Liver (tissue), 3 donors: ENCODE data around the gene APP.

ENCODE experiments used
- ATF3 ChIP-seq: IDR thresholded peaks from 2 replicates; pipeline ENCODE4 v1.6.1; 2016; ENCODE audit warnings: antibody characterized with exemption
- CTCF ChIP-seq: fragments of 150-350 bp; IDR thresholded peaks from 2 replicates; pipeline ENCODE4 v1.5.1; 2017; ENCODE audit warnings: improper control_type of control experiment, low read depth, low read length; ENCODE audit not compliant: missing input control
- EGR1 ChIP-seq, 2 donors: IDR thresholded peaks; 2 replicates each; pipeline ENCODE4 v1.6.1; 2016 to 2018; ENCODE audit warnings: antibody characterized with exemption in 2 of 2, low read depth in 2 of 2
- FOXA1 ChIP-seq: IDR thresholded peaks from 2 replicates; pipeline ENCODE4 v1.6.1; 2016; ENCODE audit warnings: antibody characterized with exemption
- GABPA ChIP-seq, 2 donors: IDR thresholded peaks in 1 of 2; conservative IDR thresholded peaks in 1 of 2; 2 replicates each; pipeline ENCODE4 v1.6.1; 2016; ENCODE audit warnings: antibody characterized with exemption in 2 of 2, mild to moderate bottlenecking in 1 of 2, moderate library complexity in 1 of 2
- JUND ChIP-seq, 2 donors: IDR thresholded peaks; 2 replicates each; pipeline ENCODE4 v1.6.1; 2016; ENCODE audit warnings: antibody characterized with exemption in 2 of 2
- MAX ChIP-seq: IDR thresholded peaks from 2 replicates; pipeline ENCODE4 v1.6.1; 2016; ENCODE audit warnings: antibody characterized with exemption
- RAD21 ChIP-seq, 2 donors: IDR thresholded peaks; 2 replicates each; pipeline ENCODE4 v1.6.1; 2016; ENCODE audit warnings: antibody characterized with exemption in 2 of 2, mild to moderate bottlenecking in 2 of 2
- REST ChIP-seq: IDR thresholded peaks from 2 replicates; pipeline ENCODE4 v1.6.1; 2016; ENCODE audit warnings: antibody characterized with exemption, mild to moderate bottlenecking
- SP1 ChIP-seq: IDR thresholded peaks from 2 replicates; pipeline ENCODE4 v1.6.1; 2018; ENCODE audit warnings: antibody characterized with exemption, mild to moderate bottlenecking
- TAF1 ChIP-seq: conservative IDR thresholded peaks from 2 replicates; pipeline ENCODE4 v1.6.1; 2016; ENCODE audit warnings: antibody characterized with exemption, mild to moderate bottlenecking
- YY1 ChIP-seq: IDR thresholded peaks from 2 replicates; pipeline ENCODE4 v1.6.1; 2016; ENCODE audit warnings: antibody characterized with exemption, mild to moderate bottlenecking
- ZBTB33 ChIP-seq: IDR thresholded peaks from 2 replicates; pipeline ENCODE4 v1.6.1; 2016; ENCODE audit warnings: antibody characterized with exemption
- donor health status: healthy.
- donor health status: healthy.

- TF ChIP-seq ATF3 (no peak), CTCF (no peak), FOXA1 (no peak), RAD21 (IDR thresholded peaks at IDR 0.05) (no peak), JUND (IDR thresholded peaks at IDR 0.05) (no peak), GABPA (IDR thresholded peaks at IDR 0.05 in 1 of 2, conservative IDR thresholded peaks at IDR 0.05 in 1 of 2) (no peak), YY1 (no peak), ZBTB33 (no peak), REST (no peak), MAX (no peak), TAF1 (no peak), SP1 (no peak), EGR1 (IDR thresholded peaks at IDR 0.05; ENCODE audit: low read depth in 2 of 2) (no peak)
These were observed 213.4 kb downstream of the APP start for GRCh38 chr21:25956993-25957714.
